Activated CD4-positive, alpha-beta T cell treated with anti-CD3 and anti-CD28 coated beads for 36 hours (primary cell): ENCODE results near the gene DNAH7. TPM values are rescaled to one million over a fixed set of nuclear protein-coding genes. Genes with fewer than 3 reads are reported as not detected.

Source experiments
- ATAC-seq: fragments of 200-7000 bp; cut with Tn5 transposase; one replicate; pipeline ENCODE4 v1.10.0; 2021; ENCODE audit warnings: mild to moderate bottlenecking, moderate library complexity
- CTCF ChIA-PET: fragments of 350-600 bp; sonication (Branson Sonifier 250); formaldehyde crosslinking; loops from one replicate; lab custom pipeline; 2021; ENCODE audit warnings: antibody characterized with exemption; lab: Charles Lee
- POLR2A ChIA-PET: fragments of 350-600 bp; sonication (Branson Sonifier 250); formaldehyde crosslinking; loops from one replicate; lab custom pipeline; 2021; ENCODE audit warnings: antibody characterized with exemption, inconsistent platforms; lab: Charles Lee
- DNase-seq: peaks from one replicate; pipeline ENCODE4 v3.0.0-alpha.2; 2020
- H3K27ac Mint-ChIP-seq: one replicate; pipeline ENCODE4 v1.8.0; 2021; ENCODE audit warnings: mixed read lengths
- H3K27me3 Mint-ChIP-seq: one replicate; pipeline ENCODE4 v1.8.0; 2021; ENCODE audit warnings: mixed read lengths
- H3K36me3 Mint-ChIP-seq: one replicate; pipeline ENCODE4 v1.8.0; 2021; ENCODE audit warnings: low read depth, mixed read lengths
- H3K4me1 Mint-ChIP-seq: one replicate; pipeline ENCODE4 v1.8.0; 2021; ENCODE audit warnings: mixed read lengths
- H3K4me3 Mint-ChIP-seq: one replicate; pipeline ENCODE4 v1.8.0; 2021; ENCODE audit warnings: mild to moderate bottlenecking, moderate library complexity, mixed read lengths
- H3K9me3 Mint-ChIP-seq: one replicate; pipeline ENCODE4 v1.8.0; 2021; ENCODE audit warnings: low read depth, mixed read lengths
- intact Hi-C, 2 experiments: fragments of 100-400 bp; cut with DNase I in 1 of 2; cut with micrococcal nuclease in 1 of 2; formaldehyde crosslinking; loops; one replicate each; pipeline versions ENCODE4 v1.14.2 to v1.15.1; 2022 to 2024; cut with DNase I, micrococcal nuclease
- total RNA-seq, 2 experiments: library from RNA; stranded (reverse); gene quantifications; one replicate each; pipeline ENCODE4 v1.2.3, GENCODE V29; 2021

Gene DNAH7
- total RNA-seq, 2 experiments from 2014 or later, result not detected

GRCh38 chr2:195756218-195756942 is 312.3 kb downstream of the DNAH7 start:
- no peaks in the 10 kb centered on the region for H3K4me1 Mint-ChIP-seq
- ChIA-PET CTCF (no interaction called here), POLR2A (no interaction called here)
- ATAC-seq, result no peak
- H3K27me3 Mint-ChIP-seq, result no peaks in the 10 kb centered on the region
- H3K27ac Mint-ChIP-seq, result no peak overlapping the region
- H3K36me3 Mint-ChIP-seq, result no peaks in the 10 kb centered on the region
- H3K9me3 Mint-ChIP-seq, result peaks cover 12% of the 10 kb centered on the region
- no peak overlapping the region for H3K4me3 Mint-ChIP-seq
- intact Hi-C loops, result no loop called here
- no peak for DNase-seq

GRCh38 chr2:195741191-195741590 is 327.4 kb downstream of the DNAH7 start:
- CTCF ChIA-PET, result no interaction called here
- no peak overlapping the region for H3K4me3 Mint-ChIP-seq
- ATAC-seq (no peak), DNase-seq (no peak)
- H3K27me3 Mint-ChIP-seq, result no peaks in the 10 kb centered on the region
- H3K27ac Mint-ChIP-seq, result no peak overlapping the region
- peaks cover 38% of the 10 kb centered on the region for H3K36me3 Mint-ChIP-seq
- POLR2A ChIA-PET, result no interaction called here
- H3K9me3 Mint-ChIP-seq, result peaks cover 4% of the 10 kb centered on the region
- no peaks in the 10 kb centered on the region for H3K4me1 Mint-ChIP-seq
- intact Hi-C loops, result no loop called here

- Mint-ChIP-seq H3K36me3 (peaks cover 35% of the 10 kb centered on the region), H3K27ac (no peak overlapping the region), H3K27me3 (no peaks in the 10 kb centered on the region), H3K4me3 (no peak overlapping the region), H3K9me3 (no peaks in the 10 kb centered on the region), H3K4me1 (no peaks in the 10 kb centered on the region)
- DNase-seq (no peak), ATAC-seq (no peak)
- CTCF ChIA-PET, result interaction anchor here (1.2 kb wide), 1 partner anchor 11 kb away, joined by 3 read pairs; no protein-coding TSS in a partner anchor
- intact Hi-C loops, result no loop called here
- POLR2A ChIA-PET, result no interaction called here
Observed at GRCh38 chr2:195737511-195738325, 330.9 kb downstream of the DNAH7 start.

DNA sequence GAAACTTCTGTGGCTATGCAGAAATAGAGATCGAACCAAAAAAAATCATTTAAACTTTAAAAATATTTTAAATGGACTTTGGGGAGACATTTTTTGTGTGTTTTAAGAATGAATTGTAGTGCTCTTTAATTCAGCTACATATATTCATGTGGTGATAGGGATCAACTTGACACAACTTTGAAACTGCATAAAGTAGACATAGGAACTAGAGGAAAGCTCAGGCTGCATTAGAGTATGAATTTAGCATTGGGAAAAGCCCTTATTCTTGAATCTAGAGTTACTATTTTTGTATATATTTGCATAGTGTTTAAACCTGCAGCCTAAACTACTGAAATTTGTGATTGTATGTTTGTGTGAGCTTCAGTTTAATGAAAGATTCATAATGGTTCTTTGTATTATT is 333.3 kb downstream of the DNAH7 start:
- H3K36me3 Mint-ChIP-seq, result peaks cover 49% of the 10 kb centered on the region
- H3K4me1 Mint-ChIP-seq, result no peaks in the 10 kb centered on the region
- H3K27ac Mint-ChIP-seq, result no peak overlapping the region
- DNase-seq (no peak), ATAC-seq (no peak)
- ChIA-PET CTCF (interaction anchor here (1.2 kb wide), 1 partner anchor 51 kb away, joined by 4 read pairs; no protein-coding TSS in a partner anchor), POLR2A (no interaction called here)
- H3K9me3 Mint-ChIP-seq, result no peaks in the 10 kb centered on the region
- H3K4me3 Mint-ChIP-seq, result no peak overlapping the region
- intact Hi-C loops, result no loop called here
- H3K27me3 Mint-ChIP-seq, result no peaks in the 10 kb centered on the region

GRCh38 chr2:195734931-195735330 is 333.7 kb downstream of the DNAH7 start:
- CTCF ChIA-PET, result interaction anchor here (1.2 kb wide), 1 partner anchor 50 kb away, joined by 4 read pairs; no protein-coding TSS in a partner anchor
- POLR2A ChIA-PET, result no interaction called here
- DNase-seq (no peak), ATAC-seq (no peak)
- intact Hi-C loops, result no loop called here
- H3K9me3 Mint-ChIP-seq, result no peaks in the 10 kb centered on the region
- H3K4me3 Mint-ChIP-seq, result no peak overlapping the region
- no peaks in the 10 kb centered on the region for H3K4me1 Mint-ChIP-seq
- peaks cover 48% of the 10 kb centered on the region for H3K36me3 Mint-ChIP-seq
- no peaks in the 10 kb centered on the region for H3K27me3 Mint-ChIP-seq
- H3K27ac Mint-ChIP-seq, result no peak overlapping the region

GRCh38 chr2:195734395-195734794 is 334.2 kb downstream of the DNAH7 start:
- Mint-ChIP-seq H3K27ac (no peak overlapping the region), H3K4me3 (no peak overlapping the region), H3K36me3 (peaks cover 47% of the 10 kb centered on the region), H3K27me3 (no peaks in the 10 kb centered on the region), H3K9me3 (no peaks in the 10 kb centered on the region), H3K4me1 (no peaks in the 10 kb centered on the region)
- POLR2A ChIA-PET, result no interaction called here
- intact Hi-C loops, result no loop called here
- no peak for ATAC-seq
- CTCF ChIA-PET, result interaction anchor here (1.2 kb wide), 1 partner anchor 50 kb away, joined by 4 read pairs; no protein-coding TSS in a partner anchor
- DNase-seq, result no peak

GRCh38 chr2:195733831-195734230 is 334.8 kb downstream of the DNAH7 start:
- POLR2A ChIA-PET, result no interaction called here
- CTCF ChIA-PET, result interaction anchor here (0.6 kb wide), 1 partner anchor 220 kb away, joined by 3 read pairs; no protein-coding TSS in a partner anchor
- H3K4me1 Mint-ChIP-seq, result no peaks in the 10 kb centered on the region
- no peaks in the 10 kb centered on the region for H3K27me3 Mint-ChIP-seq
- peaks cover 46% of the 10 kb centered on the region for H3K36me3 Mint-ChIP-seq
- ATAC-seq, result no peak
- no peak overlapping the region for H3K27ac Mint-ChIP-seq
- H3K9me3 Mint-ChIP-seq, result no peaks in the 10 kb centered on the region
- no peak overlapping the region for H3K4me3 Mint-ChIP-seq
- intact Hi-C loops, result no loop called here
- no peak for DNase-seq

- DNase-seq (no peak), ATAC-seq (no peak)
- no peak overlapping the region for H3K27ac Mint-ChIP-seq
- no peaks in the 10 kb centered on the region for H3K9me3 Mint-ChIP-seq
- CTCF ChIA-PET, result no interaction called here
- no peak overlapping the region for H3K4me3 Mint-ChIP-seq
- no peaks in the 10 kb centered on the region for H3K4me1 Mint-ChIP-seq
- POLR2A ChIA-PET, result no interaction called here
- H3K27me3 Mint-ChIP-seq, result no peaks in the 10 kb centered on the region
- intact Hi-C loops, result no loop called here
- H3K36me3 Mint-ChIP-seq, result peaks cover 42% of the 10 kb centered on the region
Observed at GRCh38 chr2:195732574-195732973, 336.1 kb downstream of the DNAH7 start.

DNA sequence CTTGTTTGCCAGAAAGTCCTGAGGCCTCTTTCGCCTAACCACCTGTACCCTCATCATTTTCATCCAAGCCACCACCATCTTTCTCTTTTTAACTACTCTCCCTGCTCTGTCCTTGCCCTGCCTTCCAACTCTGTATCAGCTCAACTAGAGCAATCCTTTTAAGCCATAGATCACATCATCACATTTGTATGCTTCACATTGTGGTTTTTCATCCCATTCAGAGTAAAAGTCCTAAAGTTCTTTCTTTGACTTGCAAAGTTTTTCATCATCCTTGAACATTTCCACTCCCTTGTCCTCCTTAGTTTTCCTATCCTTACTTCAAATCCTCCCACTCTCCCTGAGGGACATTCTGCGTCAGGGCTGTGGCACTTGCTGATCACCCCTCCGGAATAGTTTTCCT is 337.7 kb downstream of the DNAH7 start:
- POLR2A ChIA-PET, result no interaction called here
- Mint-ChIP-seq H3K36me3 (peaks cover 45% of the 10 kb centered on the region), H3K4me1 (no peaks in the 10 kb centered on the region), H3K9me3 (no peaks in the 10 kb centered on the region), H3K27ac (no peak overlapping the region), H3K27me3 (no peaks in the 10 kb centered on the region), H3K4me3 (no peak overlapping the region)
- CTCF ChIA-PET, result no interaction called here
- no peak for DNase-seq
- intact Hi-C loops, result no loop called here
- ATAC-seq, result no peak

- no peak for DNase-seq
- no peaks in the 10 kb centered on the region for H3K9me3 Mint-ChIP-seq
Observed at GRCh38 chr2:195727106-195727505, 341.5 kb downstream of the DNAH7 start.

GRCh38 chr2:195722075-195722474 is 346.6 kb downstream of the DNAH7 start:
- Mint-ChIP-seq H3K27ac (no peak overlapping the region), H3K4me3 (no peak overlapping the region), H3K36me3 (peaks cover 28% of the 10 kb centered on the region), H3K9me3 (no peaks in the 10 kb centered on the region), H3K4me1 (peaks cover 5% of the 10 kb centered on the region), H3K27me3 (no peaks in the 10 kb centered on the region)
- CTCF ChIA-PET, result interaction anchor here (0.8 kb wide), 1 partner anchor 344 kb away, joined by 3 read pairs; no protein-coding TSS in a partner anchor
- intact Hi-C loops, result no loop called here
- no peak for ATAC-seq
- POLR2A ChIA-PET, result no interaction called here
- no peak for DNase-seq

More at GRCh38 chr2:195727106-195727505, 341.5 kb downstream of the DNAH7 start:
- H3K27me3 Mint-ChIP-seq, result no peaks in the 10 kb centered on the region
- intact Hi-C loops, result no loop called here
- ATAC-seq, result no peak
- H3K36me3 Mint-ChIP-seq, result peaks cover 39% of the 10 kb centered on the region
- H3K4me3 Mint-ChIP-seq, result no peak overlapping the region
- POLR2A ChIA-PET, result no interaction called here
- H3K27ac Mint-ChIP-seq, result no peak overlapping the region
- CTCF ChIA-PET, result interaction anchor here (0.6 to 1.5 kb wide), 2 partner anchors 10 to 339 kb away, joined by 3 read pairs; no protein-coding TSS in a partner anchor
- no peaks in the 10 kb centered on the region for H3K4me1 Mint-ChIP-seq
